NOMO-1 treated with DMSO at 0.1 percent for 48 hours (cell line): ENCODE measurements around the gene HHIP.

Experiments
- DNase-seq: peaks from one replicate; lab custom pipeline; 2025; ENCODE audit not compliant: unreplicated experiment; lab: John Stamatoyannopoulos, UW

HHIP gene

DNA sequence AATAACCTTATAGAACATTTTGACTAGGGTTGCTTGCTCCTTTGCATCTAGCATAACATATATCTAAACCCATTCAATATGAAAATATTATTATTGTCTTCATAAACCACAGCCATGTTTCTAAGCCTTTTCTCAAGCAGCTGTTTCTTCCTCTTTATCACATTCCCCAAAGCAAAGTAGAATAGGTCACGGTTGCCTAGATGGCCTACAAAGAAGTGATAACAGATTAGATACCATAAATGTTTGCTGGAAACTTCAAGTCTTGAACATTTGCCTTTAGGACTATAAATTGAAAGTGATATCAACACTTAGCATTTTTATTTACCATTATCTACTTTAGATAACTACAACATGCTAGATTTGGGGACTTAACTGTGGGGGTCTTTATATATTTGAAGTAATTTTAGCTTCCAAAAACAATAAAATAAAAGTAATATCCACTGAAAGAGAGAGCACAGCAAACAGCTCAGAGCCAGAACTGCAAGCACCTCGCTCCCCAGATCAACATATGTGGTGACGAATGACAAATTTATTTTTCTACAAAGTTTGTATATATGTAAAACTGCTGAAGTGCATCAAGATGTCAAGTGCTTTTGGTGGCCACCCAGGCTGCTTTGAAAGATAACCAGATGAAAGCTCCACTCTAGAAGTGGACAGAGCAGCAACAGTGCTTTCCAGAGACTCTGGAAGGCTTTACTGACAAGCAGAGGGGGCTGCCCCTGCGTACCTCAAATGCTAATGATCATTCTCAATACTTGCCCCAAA, 8.0 kb downstream of the HHIP start:
- no peak for DNase-seq

DNA sequence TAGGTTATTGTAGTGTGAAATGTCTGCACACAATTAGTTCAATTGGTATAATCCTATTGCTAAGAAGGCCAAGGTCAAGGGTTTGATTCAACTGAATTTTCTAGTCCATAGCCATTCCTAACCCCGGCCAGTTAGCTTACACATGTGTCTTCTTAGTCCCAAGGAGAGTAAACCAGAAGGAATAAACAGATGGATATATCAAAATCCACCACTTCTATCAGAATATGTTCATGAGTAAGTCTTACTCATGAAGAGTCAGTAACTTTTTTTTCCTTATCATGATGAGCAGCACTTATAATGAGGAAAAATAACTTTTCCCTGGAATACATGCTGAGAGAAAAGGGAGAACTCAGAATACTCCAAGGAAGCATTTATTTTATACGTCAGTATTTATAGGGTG, 9.5 kb downstream of the HHIP start:
- no peak for DNase-seq

- no peak for DNase-seq
Measured at GRCh38 chr4:144656850-144657249, 10.9 kb downstream of the HHIP start.

DNA sequence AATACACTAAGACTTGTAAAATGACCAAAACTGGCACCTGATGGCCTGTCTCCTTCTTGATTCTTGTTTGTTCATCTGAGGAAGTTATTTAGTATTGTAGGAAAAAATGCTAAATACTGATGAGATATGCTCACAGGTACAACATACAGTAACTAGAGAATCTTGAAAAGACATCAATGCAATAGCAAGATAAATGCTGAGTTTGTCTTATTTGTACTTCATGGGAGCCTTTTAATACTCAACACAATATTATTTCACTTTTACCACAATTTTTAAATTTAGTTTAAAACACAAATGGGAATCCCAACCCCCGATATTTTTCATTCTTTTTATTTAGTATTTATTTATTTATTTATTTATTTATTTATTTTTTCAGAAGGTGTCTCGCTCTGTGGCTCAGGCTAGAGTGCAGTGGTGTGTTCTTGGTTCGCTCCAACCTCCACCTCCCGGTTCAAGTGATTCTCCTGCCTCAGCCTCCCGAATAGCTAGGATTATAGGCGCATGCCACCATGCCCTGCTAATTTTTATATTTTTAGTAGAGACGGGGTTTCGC, 12.1 kb downstream of the HHIP start:
- DNase-seq = no peak

DNA sequence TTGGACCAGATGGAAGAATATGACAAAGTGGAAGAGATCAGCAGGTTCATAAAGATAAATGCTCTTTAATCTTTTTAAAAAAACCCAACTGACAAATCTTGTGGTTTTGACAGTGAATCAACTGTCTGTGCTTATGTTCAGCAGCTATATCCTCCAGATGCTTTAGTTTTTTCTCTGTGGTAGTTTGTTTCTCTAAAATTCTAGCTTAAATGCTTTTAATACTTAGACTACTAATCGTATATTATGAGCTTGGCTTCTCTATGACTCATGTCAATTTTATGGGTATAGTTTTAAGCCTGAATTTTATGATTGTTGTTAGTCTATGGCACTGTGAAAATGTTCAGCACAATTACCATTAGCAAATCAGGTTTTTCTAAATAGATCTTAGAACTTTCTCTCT, 12.9 kb downstream of the HHIP start:
- peak; percentile 7 for DNase-seq

DNA sequence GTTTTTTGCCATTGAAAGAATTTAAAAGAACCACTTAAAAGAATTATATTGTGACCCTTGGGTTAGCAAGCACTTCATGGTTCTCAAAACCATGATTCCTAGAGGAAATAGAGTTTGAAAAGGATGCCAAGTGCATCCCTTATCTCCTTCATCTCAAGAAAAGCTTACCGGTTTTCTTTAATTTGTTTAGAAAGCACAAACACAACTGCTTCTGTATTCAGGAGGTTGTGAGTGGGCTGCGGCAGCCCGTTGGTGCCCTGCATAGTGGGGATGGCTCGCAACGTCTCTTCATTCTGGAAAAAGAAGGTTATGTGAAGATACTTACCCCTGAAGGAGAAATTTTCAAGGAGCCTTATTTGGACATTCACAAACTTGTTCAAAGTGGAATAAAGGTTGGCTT, 13.5 kb downstream of the HHIP start:
- DNase-seq = no peak

DNA sequence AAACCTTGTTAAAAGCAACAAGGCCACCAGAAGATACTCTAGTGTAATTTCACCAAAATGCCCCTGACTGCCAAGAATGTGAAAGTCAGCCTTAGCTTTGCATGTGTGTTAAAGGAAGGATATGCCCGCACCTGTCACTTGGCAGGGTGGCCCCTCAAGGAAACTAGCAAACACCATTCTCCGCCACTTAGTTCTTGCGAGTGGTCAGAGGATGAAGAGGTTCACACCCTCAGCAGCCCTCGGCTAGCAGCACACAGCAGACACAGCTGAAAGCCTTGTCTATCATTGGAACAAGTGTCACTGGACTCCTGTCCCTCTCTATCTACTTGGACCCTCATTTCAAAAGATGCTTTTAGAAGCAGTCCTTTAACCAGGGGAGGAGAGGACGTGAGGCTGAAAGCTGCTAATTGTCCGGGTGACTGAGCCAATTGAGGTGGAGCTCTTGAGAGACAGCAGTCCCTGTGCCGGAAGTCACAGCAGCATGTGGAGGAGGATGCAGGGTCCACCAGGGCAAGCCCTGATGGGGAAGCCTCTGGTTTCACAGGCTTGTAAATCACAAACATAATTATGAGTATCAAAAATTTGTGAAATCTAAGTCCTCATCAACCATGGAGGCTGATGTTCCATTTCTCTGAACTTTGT, 18.0 kb downstream of the HHIP start:
- no peak for DNase-seq

GRCh38 chr4:144666539-144667175, 20.7 kb downstream of the HHIP start:
- no peak for DNase-seq

- DNase-seq = no peak
Measured at GRCh38 chr4:144667500-144667899, 21.5 kb downstream of the HHIP start.

DNA sequence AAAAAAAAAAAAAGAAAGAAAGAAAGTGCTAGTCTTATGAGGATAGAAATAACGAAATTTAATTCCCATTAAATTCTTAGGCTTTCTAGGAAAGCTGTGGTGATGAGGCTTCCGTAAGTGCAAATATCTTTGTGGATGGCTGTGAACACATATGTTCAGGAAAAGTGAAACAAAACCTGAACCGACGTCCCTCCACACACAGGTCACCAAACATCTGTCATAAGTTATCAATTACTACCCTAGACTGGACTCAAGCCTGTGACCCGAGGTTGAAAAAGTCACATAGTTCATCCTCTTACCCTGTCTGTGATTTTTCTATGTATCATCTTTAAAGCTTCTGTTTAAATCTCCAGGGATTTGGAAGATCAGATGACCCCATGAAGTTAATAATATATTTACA, 24.8 kb downstream of the HHIP start:
- DNase-seq = no peak

DNA sequence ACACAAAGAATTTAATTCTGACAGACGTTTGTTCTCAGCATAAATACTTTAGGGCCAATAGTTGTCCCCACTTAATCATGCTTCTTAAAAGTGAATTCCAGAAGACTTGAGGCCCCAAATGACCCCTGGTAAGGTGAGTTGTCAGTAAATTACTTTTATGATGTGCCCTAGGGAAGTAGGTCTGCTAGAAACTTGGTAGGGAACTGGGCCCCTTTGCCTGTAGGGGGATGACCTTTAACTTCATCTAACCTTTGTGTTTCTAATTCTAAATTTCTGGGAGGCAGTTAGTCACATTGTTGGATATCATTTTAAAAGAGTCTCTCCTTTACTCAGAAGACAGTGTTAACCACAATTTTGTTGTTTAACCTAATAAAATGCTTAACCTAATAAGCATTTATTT, 28.8 kb downstream of the HHIP start:
- DNase-seq = no peak

DNA sequence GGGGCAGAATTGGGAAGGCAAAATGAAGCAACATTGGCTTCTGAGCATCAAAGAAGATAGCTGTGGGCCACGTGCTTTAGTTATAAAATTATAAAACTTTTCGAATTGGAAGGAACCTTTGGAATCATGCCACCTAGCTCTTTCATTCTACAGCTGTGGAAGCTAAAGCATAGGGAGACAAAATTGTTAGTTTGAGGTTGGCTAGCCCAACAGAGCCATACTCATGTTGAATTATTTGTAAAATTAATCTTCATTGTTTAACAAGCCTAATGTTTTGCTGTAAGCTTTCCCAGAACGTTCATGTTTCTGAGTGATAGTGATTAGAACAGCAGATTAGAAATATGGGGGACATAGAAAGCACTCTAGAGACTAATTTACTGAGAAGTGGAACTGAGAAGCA, 35.9 kb downstream of the HHIP start:
- DNase-seq = no peak

- DNase-seq = no peak
Measured at GRCh38 chr4:144683516-144683915, 37.6 kb downstream of the HHIP start.

GRCh38 chr4:144685911-144686310, 40.0 kb downstream of the HHIP start:
- peak; percentile 47 for DNase-seq

- DNase-seq = no peak
Measured at GRCh38 chr4:144686921-144687320, 41.0 kb downstream of the HHIP start.

DNA sequence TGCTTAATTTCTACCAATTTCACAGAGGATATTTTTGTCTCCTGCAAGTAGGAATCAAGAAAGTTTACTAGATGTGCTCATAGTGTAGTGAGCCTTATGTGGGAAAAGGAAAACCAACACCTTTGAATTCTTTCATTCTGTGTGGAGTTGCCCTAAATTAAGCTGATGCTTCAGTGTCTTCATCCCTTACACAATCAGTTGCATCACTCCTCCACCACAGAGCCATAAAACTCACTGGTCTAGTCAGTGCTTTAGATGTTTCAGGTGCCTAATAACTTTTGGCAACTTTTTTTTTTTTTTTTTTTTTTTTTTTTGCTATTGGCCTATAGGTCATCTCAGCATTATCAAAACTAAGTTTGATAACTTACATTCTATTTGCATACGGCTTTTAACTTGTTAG, 41.5 kb downstream of the HHIP start:
- DNase-seq = peak; percentile 74

GRCh38 chr4:144688035-144688569, 42.1 kb downstream of the HHIP start:
- DNase-seq = no peak

DNA sequence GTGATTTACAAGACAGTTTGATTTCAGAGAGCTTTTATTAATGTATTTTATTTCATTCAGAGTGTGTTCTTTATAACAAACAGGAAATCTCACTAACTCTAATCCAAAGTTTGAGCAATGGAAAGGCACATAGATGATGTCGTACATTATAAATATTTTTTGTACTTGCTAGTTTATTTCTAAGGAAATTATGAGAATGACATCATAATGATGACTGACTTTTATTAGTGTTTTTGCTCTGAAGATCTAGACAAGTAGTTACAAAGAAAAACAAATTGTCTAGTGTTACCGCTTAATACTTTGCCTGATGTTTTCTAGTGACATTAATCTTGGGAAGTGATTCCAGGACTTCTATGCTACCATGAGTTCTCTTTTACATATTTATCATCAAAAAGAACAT, 43.2 kb downstream of the HHIP start:
- DNase-seq = no peak

DNA sequence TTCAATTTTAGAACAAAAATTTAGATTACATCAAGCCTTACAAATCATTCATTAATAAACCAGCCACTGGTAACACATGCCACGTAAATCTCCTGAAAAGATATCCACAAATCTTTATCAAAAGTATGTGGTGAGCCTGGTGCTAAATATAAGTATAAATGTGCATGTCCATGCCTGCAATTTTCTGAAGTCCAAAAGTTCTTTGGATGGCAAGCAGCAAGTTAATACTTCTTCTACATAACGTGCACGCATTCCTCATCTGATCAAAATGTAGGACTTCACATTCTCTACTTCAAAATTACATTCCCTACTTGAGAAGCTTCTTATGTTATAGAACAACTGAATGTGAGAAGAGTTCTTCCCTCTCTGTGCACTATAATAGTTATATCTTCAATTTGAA, 49.8 kb downstream of the HHIP start:
- DNase-seq = no peak

DNA sequence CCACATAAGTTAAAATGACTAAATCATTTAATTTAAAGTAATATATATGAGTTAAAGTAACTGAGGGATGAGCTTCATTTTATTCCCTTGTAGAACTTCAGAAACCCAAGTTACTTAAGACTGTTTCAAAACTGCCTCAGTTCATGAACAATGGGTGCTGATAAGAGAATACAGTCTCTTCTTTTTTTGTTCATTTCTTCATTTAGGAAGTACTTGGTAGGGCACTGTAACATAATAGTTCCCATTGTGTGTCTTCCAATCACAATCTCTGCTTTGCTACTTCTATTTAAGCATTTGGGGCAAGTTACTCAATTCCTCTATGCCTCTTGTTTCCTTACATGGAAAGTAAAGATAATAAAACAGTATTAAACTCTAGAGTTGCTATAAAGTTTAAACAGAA, 50.4 kb downstream of the HHIP start:
- DNase-seq = no peak

- DNase-seq = no peak
Measured at GRCh38 chr4:144699565-144699964, 53.6 kb downstream of the HHIP start.

DNA sequence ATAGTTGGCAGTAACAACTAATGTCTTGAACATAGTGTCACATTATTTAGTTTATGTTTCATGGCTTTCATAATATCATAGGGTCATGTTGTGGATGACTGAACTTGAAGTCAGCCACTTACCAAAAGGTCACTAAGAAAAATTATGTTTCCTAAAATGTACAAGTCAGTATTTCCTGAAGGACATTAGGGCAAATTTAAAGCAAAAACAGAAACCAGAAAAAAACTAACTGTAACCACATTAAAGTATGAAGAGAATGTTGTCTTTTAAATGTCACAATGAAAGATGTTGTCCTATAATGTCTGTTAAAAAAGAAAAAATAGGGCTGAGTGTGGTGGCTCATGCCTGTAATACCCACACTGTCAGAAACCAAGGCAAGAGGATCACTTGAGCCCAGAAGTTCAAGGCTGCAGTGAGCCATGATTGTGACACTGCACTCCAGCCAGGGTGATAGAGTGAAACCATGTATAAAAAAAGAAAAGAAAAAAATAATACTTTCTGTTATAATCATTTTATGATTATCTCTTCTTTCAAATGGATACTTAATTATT, 55.8 kb downstream of the HHIP start:
- DNase-seq = no peak
